HG03558 (cell line): Measurements from ENCODE around the gene ZNF723.
"Not testable (repeated sequence)": the region's sequence is repeated elsewhere in the genome, so short reads cannot be mapped to it uniquely, and the experiment has no call there.

Experiments used
- ATAC-seq: cut with Tn5 transposase; IDR thresholded peaks from one replicate; pipeline ENCODE4 v1.9.1; 2021; ENCODE audit warnings: moderate number of reproducible peaks; ENCODE audit not compliant: unreplicated experiment; ENCODE audit errors: extremely low read depth

ZNF723 gene

DNA sequence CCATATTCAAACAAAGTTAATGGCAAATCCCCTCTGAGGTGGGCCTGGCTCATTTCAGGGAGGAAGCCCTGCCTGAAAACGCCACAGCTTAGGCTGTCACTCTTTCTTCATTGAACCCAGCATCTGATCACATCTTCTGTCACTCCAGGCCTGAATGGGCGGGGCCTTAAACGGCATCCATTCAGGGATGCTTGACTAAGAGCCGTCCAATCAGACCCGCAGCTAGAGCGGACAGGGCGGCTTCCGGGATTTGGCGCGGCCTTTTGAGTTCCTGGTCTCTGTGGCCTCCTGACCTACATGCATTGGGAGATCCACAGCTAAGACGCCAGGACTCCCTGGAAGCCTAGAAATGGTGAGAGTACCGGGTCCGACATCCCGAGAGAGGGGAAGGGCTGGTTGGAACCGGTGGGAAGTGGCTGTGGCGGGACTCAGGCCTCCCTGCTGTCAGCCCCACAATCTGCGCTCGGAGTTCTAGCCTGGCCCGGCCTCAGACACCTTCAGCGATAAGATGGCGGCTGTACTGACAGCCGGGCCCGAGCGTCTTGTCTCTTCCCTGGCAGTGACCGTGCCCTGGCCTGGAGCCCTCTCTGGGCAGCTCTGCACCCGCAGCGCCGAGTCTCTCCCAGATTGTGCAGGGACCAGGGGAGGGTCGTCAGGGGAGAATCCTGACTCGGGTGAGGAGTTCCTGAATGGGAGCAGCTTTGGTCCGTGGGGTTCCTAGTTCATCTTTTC, at the start of gene ZNF723:
Gene ZNF723, plus strand, starts transcription at position 261 of the 732 bp plus-strand sequence. Its CDS starts 89 bp downstream, at position 350.
- ATAC-seq = no peak

- ATAC-seq = no peak
These were observed 48.3 kb upstream of the ZNF723 start, which contains the start of gene ZNF99 for GRCh38 chr19:22783651-22784410. Gene ZNF99, minus strand, starts transcription at chr19:22784151. Its CDS starts 135 bp downstream, at chr19:22784016.

DNA sequence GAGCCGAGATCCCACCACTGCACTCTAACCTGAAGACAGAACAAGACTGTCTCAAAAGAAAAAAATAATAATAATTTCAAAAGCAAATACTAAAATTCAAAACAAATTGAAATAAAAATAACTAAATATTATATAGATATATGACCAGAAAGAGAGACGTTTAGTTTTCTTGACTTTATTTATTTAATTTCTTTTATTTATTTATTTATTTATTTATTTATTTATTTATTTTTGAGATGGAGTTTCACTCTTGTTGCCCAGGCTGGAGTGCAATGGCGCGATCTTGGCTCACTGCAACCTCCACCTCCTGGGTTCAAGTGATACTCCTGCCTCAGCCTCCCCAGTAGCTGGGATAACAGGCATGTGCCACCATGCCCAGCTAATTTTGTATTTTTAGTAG, 39.2 kb upstream of the ZNF723 start:
- not testable (repeated sequence) for ATAC-seq

GRCh38 chr19:22797040-22797439, 35.1 kb upstream of the ZNF723 start:
- no peak for ATAC-seq

DNA sequence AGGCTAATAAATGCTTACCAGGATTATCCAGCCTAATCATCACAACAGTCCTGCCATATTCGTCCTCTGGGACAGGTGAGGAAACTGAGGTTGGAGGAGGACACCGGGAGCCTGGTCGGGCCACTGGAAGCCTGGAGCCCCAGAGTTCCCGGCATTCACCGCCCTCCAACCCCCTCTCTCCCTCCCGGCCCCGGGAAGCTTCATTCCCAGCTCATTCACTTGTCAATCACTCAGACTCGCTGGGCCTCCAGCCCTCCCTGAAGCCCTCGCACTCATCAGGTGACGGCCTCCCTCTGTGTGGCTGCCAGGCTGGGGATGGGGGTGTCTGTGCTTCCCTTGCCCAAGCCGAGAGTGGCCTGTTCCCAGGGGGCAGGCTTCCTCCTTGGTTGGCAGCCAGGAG, 25.7 kb upstream of the ZNF723 start:
- ATAC-seq = no peak

GRCh38 chr19:22807061-22807835, 24.8 kb upstream of the ZNF723 start:
- no peak for ATAC-seq

DNA sequence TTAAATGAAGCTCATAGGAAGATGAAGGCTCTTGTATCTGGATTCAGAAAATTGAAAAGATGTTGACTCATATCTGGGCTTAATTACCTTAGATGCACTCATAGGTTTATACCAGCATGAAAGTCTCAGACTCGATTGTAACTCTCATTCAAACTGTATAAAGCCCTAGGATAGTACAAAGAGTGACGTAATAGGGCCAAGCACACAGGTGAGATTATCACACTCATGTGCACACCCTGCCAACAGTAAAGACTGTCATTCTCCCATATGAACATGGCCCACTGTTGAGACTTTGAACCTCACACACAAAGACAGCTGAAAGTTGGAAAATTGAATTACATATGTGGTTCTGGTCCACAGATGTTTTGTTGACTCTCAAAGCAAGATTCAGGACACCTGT, 18.0 kb upstream of the ZNF723 start:
- ATAC-seq = no peak

GRCh38 chr19:22831211-22831610, 880 bp upstream of the ZNF723 start:
- ATAC-seq = no peak

DNA sequence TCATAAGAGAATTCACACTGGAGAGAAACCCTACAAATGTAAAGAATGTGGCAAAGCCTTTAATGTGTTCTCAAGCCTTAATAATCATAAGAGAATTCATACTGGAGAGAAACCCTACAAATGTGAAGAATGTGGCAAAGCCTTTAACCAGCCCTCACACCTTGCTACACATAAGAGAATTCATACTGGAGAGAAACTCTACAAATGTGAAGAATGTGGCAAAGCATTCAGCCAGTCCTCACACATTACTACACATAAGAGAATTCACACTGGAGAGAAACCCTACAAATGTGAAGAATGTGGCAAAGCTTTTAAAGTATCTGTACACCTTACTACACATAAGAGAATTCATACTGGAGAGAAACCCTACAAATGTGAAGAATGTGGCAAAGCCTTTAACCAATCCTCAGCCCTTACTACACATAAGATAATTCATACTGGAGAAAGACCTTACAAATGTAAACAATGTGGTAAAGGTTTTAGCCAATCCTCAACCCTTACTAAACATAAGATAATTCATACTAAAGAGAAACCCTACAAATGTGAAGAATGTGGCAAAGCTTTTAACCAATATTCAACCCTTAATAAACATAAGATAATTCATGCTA, 25.7 kb downstream of the ZNF723 start:
- not testable (repeated sequence) for ATAC-seq

DNA sequence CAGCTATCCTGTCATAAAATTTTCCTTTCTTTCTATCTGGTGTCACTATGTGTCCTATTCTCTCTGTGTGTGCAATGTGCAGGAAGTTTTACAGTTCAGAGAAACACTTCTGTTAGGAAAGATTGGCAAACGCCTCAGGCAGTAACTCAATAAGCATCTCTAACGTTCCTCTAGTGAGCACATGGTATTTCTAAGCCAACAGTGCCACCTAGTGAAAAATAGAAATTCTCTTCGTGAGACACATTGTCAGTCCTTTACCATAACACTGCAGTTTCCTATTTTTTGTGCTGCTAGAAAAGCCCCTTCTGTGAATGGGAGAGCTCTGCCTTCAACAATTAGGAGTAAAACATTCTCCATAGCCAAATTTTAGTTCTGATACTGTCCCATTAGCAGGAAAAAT, 50.7 kb downstream of the ZNF723 start:
- no peak for ATAC-seq

DNA sequence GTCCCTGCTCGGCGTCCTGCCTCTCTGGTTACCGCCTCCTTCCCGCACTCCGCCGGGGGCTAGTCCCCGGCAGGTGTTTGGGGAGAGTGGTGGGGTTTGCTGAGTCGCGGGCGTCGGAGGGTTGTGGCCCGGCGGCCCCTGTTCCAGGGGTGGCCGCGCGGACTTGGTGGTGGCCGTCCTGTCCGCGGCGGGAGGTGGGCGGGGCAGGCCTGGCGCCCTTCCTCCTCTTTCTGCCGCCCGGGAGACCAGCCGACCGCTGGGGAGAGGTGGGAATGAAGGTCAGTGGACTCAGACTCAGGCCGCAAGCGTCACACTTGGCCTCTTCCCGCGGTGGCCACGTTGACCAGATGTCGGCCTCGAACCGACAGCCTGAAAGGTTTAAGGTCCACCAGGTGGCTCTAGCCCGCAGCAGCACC, 61.8 kb downstream of the ZNF723 start:
- ATAC-seq = no peak

GRCh38 chr19:22901431-22902130, 69.5 kb downstream of the ZNF723 start:
- ATAC-seq = no peak
